GM18951 (cell line): ENCODE measurements around the gene SLC34A3.
"Not testable (repeated sequence)": the region's sequence is repeated elsewhere in the genome, so short reads cannot be mapped to it uniquely, and the experiment has no call there.

Experiments used
- POLR2A ChIP-seq: IDR thresholded peaks from 4 replicates; pipeline ENCODE4 v1.6.1; 2011; ENCODE audit warnings: mild to moderate bottlenecking; ENCODE audit not compliant: insufficient read length, insufficient read depth; ENCODE audit errors: extremely low read depth
- in situ Hi-C: fragments of 300-500 bp; cut with MboI; formaldehyde crosslinking; loops from one replicate; pipeline ENCODE4 v1.12.0; 2022; ENCODE audit warnings: low sequenced_read_pairs, mixed read lengths, inconsistent platforms; ENCODE audit not compliant: unreplicated experiment

Gene SLC34A3

DNA sequence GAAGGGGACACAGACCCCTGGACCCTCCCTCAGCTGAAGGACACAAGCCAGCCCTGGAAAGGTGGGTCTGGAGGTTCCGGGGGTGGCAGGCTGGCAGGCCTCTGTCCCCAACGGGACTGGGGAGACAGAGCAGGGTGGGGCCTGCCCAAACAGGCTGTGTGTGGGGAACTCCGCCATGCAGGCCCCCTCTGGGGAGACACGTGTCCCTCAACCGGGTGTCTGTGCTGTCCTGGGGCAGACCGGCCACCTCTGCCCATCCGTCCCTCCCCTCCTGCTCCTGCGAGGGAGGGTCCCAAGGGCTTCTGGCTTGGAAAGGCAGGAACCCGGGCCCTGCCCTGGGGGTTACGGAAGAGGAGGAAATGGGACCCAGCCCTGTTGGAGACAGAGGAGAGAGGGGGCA, 1.4 kb downstream of the SLC34A3 start:
- in situ Hi-C loops, result no loop called here
- no peak for TF ChIP-seq POLR2A

DNA sequence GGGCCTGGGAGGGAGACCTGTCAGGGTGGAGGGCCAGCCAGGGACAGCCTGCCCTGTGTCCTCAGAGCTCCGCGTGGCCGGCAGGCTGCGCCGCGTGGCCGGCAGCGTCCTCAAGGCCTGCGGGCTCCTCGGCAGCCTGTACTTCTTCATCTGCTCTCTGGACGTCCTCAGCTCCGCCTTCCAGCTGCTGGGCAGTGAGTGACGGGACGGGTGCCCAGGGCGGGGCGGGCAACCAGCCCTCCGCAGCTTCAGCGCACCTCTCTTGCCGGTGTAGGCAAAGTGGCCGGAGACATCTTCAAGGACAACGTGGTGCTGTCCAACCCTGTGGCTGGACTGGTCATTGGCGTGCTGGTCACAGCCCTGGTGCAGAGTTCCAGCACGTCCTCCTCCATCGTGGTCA, 1.8 kb downstream of the SLC34A3 start:
- TF ChIP-seq POLR2A, result no peak
- in situ Hi-C loops, result no loop called here

GRCh38 chr9:137233143-137233980, 2.7 kb downstream of the SLC34A3 start:
- TF ChIP-seq POLR2A, result no peak
- in situ Hi-C loops, result no loop called here

DNA sequence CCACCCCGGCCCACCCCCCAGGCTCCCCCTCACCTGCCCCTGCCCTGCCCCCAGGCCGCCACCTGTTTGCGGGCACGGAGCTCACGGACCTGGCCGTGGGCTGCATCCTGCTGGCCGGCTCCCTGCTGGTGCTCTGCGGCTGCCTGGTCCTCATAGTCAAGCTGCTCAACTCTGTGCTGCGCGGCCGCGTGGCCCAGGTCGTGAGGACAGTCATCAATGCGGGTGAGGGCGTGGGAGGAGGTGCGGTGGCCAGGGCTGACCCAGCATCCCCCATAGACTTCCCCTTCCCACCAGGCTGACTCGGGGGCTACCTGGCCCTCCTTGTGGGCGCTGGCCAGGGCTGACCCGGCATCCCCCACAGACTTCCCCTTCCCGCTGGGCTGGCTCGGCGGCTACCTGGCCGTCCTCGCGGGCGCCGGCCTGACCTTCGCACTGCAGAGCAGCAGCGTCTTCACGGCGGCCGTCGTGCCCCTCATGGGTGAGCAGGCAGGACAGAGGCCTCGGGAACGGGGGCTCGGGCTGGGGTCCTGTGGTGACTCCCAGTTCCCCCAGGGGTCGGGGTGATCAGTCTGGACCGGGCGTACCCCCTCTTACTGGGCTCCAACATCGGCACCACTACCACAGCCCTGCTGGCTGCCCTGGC, 3.5 kb downstream of the SLC34A3 start:
- no peak for TF ChIP-seq POLR2A
- in situ Hi-C loops, result no loop called here

DNA sequence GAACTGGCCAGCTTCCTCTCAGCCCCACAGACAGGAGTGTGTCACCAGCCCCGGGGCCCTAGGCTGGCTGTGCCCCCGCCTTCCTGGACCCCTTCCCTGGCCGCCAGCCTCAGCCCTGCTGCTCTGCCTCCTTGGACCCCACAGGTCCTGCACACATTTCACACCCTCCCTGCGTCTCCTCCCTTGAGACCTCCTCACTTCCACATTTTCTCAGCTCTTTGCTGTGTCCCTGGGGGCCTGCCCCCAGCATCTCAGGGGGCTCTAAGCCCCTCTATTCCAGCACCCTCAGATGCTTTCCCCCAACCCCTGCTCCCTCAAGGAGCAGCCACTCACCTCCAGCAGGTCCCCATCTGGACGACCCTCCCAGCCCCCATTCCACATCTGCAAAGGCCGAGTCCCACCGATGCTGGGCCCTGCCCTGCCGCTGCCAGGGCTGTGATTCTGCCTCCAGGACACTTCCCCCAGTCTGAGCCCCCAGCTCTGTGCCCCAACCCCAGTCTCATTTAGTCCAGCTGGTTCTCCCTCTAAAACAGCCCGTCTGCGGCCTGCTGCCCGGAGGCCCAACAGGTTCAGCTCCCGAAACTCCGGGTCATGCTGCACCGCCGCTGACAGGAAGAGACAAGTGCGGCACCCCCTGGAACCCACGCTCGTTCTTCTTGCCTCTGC, 4.2 kb downstream of the SLC34A3 start:
- TF ChIP-seq POLR2A, result no peak
- in situ Hi-C loops, result no loop called here

GRCh38 chr9:137235424-137236237, 4.9 kb downstream of the SLC34A3 start:
- no peak for TF ChIP-seq POLR2A

GRCh38 chr9:137236238-137236935, 5.7 kb downstream of the SLC34A3 start:
- no peak for TF ChIP-seq POLR2A
- in situ Hi-C loops, result no loop called here

More at GRCh38 chr9:137235424-137236237, 4.9 kb downstream of the SLC34A3 start:
- in situ Hi-C loops, result no loop called here

DNA sequence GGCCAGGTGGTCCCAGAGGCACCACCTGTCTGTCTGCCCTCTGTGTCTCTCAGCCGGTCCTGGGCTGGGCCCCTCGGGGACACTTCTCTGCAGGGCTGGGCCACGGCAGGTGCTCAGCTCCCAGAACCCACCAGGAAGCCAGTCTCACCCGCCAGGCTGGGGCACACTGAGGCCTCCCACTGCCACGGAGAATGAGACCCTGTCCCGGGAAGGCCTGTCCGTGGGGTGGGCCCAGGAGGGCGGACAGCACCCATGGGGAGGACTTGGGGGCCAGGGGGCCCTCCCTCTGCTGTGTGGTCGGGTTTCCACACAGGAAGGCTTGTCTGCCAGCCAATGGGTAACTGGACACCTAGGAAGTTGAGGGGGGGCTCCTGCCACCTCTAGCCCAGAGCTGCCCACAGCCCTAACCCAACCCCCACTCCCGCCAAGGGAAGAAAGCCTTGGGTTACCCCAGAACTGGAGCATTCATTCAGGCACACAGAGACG, 6.3 kb downstream of the SLC34A3 start:
- in situ Hi-C loops, result no loop called here
- no peak for TF ChIP-seq POLR2A

- in situ Hi-C loops, result no loop called here
- no peak for TF ChIP-seq POLR2A
Observed at GRCh38 chr9:137237759-137238726, 7.3 kb downstream of the SLC34A3 start.

DNA sequence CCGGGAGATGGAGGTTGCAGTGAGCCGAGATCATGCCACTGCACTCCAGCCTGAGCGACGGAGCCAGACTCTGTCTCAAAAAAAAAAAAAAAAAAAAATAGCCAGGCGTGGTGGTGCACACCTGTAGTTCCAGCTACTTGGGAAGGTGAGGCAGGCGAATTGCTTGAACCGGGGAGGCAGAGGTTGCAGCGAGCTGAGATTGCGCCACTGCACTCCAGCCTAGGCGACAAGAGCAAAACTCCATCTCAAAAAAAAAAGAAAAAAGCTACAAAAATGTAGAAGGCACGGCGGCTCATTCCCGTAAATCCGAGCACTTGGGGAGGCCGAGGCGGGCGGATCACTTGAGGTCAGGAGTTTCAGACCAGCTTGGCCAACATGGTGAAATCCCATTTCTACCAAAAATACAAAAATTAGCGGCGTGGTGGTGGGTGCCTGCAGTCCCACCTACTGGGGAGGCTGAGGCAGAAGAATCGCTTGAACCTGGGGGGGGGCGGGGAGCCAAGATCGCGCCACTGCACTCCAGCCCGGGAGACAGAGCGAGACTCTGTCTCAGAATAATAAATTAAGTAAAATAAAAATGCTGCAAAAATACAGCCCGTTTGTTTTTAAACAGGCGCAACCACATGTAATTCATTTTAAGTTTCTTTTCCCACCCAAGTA, 9.0 kb downstream of the SLC34A3 start:
- in situ Hi-C loops, result not testable (repeated sequence)

GRCh38 chr9:137240318-137240840, 9.7 kb downstream of the SLC34A3 start:
- peak; percentile 53 for TF ChIP-seq POLR2A
- in situ Hi-C loops, result no loop called here
